HG02678 (cell line): ENCODE measurements around the gene ASCL2.
"Not testable (repeated sequence)": the region's sequence is repeated elsewhere in the genome, so short reads cannot be mapped to it uniquely, and the experiment has no call there.

Experiments
- ATAC-seq: cut with Tn5 transposase; IDR thresholded peaks from one replicate; pipeline ENCODE4 v1.9.1; 2021; ENCODE audit warnings: mild to moderate bottlenecking, moderate library complexity; ENCODE audit not compliant: unreplicated experiment

Gene ASCL2

GRCh38 chr11:2237457-2238238 lies 32.7 kb downstream of the ASCL2 start:
- no peak for ATAC-seq

- not testable (repeated sequence) for ATAC-seq
Measured at GRCh38 chr11:2236381-2237134, 33.8 kb downstream of the ASCL2 start.

- no peak for ATAC-seq
Measured at GRCh38 chr11:2235588-2236326, 34.6 kb downstream of the ASCL2 start.

GRCh38 chr11:2234963-2235362 lies 35.4 kb downstream of the ASCL2 start:
- no peak for ATAC-seq

- no peak for ATAC-seq
Measured at GRCh38 chr11:2233693-2234455, 36.5 kb downstream of the ASCL2 start.

GRCh38 chr11:2229713-2230297 lies 40.6 kb downstream of the ASCL2 start:
- ATAC-seq = no peak

- no peak for ATAC-seq
Measured at GRCh38 chr11:2224254-2224653, 46.1 kb downstream of the ASCL2 start.

GRCh38 chr11:2223153-2223794 lies 47.1 kb downstream of the ASCL2 start:
- ATAC-seq = no peak

- no peak for ATAC-seq
Measured at GRCh38 chr11:2222451-2222850, 47.9 kb downstream of the ASCL2 start.

GRCh38 chr11:2221591-2221990 lies 48.8 kb downstream of the ASCL2 start:
- ATAC-seq = no peak

GRCh38 chr11:2221024-2221423 lies 49.4 kb downstream of the ASCL2 start:
- no peak for ATAC-seq

GRCh38 chr11:2220173-2220771 lies 50.1 kb downstream of the ASCL2 start:
- no peak for ATAC-seq

- ATAC-seq = no peak
Measured at GRCh38 chr11:2219318-2220017, 50.9 kb downstream of the ASCL2 start.
